ENCODE data around the gene TRPV2. TPM values are rescaled to one million over a fixed set of nuclear protein-coding genes. Genes with fewer than 3 reads are reported as not detected.

The TRPV2 gene
- total and polyA plus RNA-seq, 10 of the 15 experiments (the other 5 are each of a cell fraction or from before 2014, with no cell fraction given) = 8.9 to 94.4 (median 54.1) TPM

DNA sequence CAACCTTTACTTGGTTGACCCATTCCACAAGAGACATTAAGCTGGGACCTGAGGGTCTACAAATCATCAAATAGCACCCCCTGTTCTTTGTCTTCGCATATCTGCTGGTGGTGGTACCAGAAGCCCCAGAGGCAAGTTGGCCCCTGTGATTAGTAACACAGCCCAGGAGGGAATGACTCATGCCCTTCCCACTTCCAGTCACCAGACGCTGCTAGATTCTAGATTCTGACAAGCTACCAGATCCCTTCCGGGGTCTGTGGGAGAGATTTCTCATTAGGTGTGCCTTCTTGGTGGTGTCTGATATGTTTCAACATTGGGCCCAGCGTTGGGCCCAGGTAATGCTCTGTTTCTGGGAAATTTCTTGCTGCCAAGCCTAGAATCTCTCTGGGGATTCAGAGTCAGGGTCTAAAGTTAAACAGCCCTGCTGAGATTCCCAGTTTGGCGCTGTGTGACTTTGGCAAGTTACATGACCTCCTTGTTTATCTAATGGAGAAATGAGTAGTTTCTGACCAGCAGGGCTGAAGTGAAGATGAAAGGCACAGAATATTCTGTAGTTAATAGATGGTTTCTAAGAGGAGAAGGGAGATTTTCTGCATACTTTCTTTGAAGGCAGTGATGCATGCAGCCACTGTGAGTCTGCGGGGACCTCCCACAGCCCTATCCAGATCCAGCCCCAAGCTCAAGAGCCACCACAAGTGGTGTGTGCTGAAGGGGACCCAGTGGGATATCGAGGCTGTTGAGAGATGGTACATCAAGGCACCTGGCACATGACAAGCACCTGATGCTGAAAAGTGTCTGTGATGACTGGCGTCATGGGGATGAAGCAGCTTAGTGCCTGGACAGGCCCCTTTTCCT lies 3.9 kb downstream of the TRPV2 start (continued):
- TF ChIP-seq, protein P1, sequence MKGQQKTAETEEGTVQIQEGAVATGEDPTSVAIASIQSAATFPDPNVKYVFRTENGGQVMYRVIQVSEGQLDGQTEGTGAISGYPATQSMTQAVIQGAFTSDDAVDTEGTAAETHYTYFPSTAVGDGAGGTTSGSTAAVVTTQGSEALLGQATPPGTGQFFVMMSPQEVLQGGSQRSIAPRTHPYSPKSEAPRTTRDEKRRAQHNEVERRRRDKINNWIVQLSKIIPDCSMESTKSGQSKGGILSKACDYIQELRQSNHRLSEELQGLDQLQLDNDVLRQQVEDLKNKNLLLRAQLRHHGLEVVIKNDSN (IDR thresholded peaks at IDR 0.05; ENCODE audit: borderline replicate concordance, extremely low read length, insufficient read depth, low read depth, low read length) = no peak
- no peak for TF ChIP-seq JUND (IDR thresholded peaks at IDR 0.05; ENCODE audit: low read depth, low read length)
- no peak for TF ChIP-seq ZNF24 (IDR thresholded peaks at IDR 0.05)
- no peak for TF ChIP-seq ZSCAN29 (IDR thresholded peaks at IDR 0.05)
- TF ChIP-seq SPI1 (IDR thresholded peaks at IDR 0.05; ENCODE audit: borderline replicate concordance, insufficient read depth, low read depth, low read length) = peak; percentile 53; the same call in 1 of the 2 replicates
- TF ChIP-seq, protein P2, sequence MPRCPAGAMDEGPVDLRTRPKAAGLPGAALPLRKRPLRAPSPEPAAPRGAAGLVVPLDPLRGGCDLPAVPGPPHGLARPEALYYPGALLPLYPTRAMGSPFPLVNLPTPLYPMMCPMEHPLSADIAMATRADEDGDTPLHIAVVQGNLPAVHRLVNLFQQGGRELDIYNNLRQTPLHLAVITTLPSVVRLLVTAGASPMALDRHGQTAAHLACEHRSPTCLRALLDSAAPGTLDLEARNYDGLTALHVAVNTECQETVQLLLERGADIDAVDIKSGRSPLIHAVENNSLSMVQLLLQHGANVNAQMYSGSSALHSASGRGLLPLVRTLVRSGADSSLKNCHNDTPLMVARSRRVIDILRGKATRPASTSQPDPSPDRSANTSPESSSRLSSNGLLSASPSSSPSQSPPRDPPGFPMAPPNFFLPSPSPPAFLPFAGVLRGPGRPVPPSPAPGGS (IDR thresholded peaks at IDR 0.05; ENCODE audit: borderline replicate concordance, insufficient read depth, low read depth, low read length, poor library complexity, severe bottlenecking) = peak; percentile 58
- no peak for TF ChIP-seq EZH2 (IDR thresholded peaks at IDR 0.05; ENCODE audit: borderline replicate concordance, control insufficient read depth, low read depth, low read length)
- TF ChIP-seq, protein P3, sequence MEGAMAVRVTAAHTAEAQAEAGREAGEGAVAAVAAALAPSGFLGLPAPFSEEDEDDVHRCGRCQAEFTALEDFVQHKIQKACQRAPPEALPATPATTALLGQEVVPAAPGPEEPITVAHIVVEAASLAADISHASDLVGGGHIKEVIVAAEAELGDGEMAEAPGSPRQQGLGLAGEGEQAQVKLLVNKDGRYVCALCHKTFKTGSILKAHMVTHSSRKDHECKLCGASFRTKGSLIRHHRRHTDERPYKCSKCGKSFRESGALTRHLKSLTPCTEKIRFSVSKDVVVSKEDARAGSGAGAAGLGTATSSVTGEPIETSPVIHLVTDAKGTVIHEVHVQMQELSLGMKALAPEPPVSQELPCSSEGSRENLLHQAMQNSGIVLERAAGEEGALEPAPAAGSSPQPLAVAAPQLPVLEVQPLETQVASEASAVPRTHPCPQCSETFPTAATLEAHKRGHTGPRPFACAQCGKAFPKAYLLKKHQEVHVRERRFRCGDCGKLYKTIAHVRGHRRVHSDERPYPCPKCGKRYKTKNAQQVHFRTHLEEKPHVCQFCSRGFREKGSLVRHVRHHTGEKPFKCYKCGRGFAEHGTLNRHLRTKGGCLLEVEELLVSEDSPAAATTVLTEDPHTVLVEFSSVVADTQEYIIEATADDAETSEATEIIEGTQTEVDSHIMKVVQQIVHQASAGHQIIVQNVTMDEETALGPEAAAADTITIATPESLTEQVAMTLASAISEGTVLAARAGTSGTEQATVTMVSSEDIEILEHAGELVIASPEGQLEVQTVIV (IDR thresholded peaks at IDR 0.05; ENCODE audit: borderline replicate concordance, partially characterized antibody) = no peak
- no peak; the same call in 1 of the 2 replicates for TF ChIP-seq FOXM1 (IDR thresholded peaks at IDR 0.05; ENCODE audit: low read depth, low read length)
- TF ChIP-seq, protein P4, sequence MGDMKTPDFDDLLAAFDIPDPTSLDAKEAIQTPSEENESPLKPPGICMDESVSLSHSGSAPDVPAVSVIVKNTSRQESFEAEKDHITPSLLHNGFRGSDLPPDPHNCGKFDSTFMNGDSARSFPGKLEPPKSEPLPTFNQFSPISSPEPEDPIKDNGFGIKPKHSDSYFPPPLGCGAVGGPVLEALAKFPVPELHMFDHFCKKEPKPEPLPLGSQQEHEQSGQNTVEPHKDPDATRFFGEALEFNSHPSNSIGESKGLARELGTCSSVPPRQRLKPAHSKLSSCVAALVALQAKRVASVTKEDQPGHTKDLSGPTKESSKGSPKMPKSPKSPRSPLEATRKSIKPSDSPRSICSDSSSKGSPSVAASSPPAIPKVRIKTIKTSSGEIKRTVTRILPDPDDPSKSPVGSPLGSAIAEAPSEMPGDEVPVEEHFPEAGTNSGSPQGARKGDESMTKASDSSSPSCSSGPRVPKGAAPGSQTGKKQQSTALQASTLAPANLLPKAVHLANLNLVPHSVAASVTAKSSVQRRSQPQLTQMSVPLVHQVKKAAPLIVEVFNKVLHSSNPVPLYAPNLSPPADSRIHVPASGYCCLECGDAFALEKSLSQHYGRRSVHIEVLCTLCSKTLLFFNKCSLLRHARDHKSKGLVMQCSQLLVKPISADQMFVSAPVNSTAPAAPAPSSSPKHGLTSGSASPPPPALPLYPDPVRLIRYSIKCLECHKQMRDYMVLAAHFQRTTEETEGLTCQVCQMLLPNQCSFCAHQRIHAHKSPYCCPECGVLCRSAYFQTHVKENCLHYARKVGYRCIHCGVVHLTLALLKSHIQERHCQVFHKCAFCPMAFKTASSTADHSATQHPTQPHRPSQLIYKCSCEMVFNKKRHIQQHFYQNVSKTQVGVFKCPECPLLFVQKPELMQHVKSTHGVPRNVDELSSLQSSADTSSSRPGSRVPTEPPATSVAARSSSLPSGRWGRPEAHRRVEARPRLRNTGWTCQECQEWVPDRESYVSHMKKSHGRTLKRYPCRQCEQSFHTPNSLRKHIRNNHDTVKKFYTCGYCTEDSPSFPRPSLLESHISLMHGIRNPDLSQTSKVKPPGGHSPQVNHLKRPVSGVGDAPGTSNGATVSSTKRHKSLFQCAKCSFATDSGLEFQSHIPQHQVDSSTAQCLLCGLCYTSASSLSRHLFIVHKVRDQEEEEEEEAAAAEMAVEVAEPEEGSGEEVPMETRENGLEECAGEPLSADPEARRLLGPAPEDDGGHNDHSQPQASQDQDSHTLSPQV (IDR thresholded peaks at IDR 0.05) = no peak
- 0 out of 2 replicates have a peak, but pooled peaks have one; percentile 20 for TF ChIP-seq ZBED1 (IDR thresholded peaks at IDR 0.05; ENCODE audit: borderline replicate concordance)
- peak; percentile 48 for TF ChIP-seq POLR2A (IDR thresholded peaks at IDR 0.05; ENCODE audit: low read depth, low read length)
- no peak; a peak in 1 of 4 replicates for TF ChIP-seq ETV6 (conservative IDR thresholded peaks at IDR 0.05 in 1 of 2, IDR thresholded peaks at IDR 0.05 in 1 of 2; ENCODE audit: borderline replicate concordance in 1 of 2, low read depth in 1 of 2)
- TF ChIP-seq, protein P5, sequence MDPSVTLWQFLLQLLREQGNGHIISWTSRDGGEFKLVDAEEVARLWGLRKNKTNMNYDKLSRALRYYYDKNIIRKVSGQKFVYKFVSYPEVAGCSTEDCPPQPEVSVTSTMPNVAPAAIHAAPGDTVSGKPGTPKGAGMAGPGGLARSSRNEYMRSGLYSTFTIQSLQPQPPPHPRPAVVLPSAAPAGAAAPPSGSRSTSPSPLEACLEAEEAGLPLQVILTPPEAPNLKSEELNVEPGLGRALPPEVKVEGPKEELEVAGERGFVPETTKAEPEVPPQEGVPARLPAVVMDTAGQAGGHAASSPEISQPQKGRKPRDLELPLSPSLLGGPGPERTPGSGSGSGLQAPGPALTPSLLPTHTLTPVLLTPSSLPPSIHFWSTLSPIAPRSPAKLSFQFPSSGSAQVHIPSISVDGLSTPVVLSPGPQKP (IDR thresholded peaks at IDR 0.05; ENCODE audit: low read depth, low read length) = no peak
- TF ChIP-seq, protein P6, sequence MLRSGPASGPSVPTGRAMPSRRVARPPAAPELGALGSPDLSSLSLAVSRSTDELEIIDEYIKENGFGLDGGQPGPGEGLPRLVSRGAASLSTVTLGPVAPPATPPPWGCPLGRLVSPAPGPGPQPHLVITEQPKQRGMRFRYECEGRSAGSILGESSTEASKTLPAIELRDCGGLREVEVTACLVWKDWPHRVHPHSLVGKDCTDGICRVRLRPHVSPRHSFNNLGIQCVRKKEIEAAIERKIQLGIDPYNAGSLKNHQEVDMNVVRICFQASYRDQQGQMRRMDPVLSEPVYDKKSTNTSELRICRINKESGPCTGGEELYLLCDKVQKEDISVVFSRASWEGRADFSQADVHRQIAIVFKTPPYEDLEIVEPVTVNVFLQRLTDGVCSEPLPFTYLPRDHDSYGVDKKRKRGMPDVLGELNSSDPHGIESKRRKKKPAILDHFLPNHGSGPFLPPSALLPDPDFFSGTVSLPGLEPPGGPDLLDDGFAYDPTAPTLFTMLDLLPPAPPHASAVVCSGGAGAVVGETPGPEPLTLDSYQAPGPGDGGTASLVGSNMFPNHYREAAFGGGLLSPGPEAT (IDR thresholded peaks at IDR 0.05; ENCODE audit: low read depth) = 0 out of 2 replicates have a peak, but pooled peaks have one; percentile 33

Data from GM12878 (cell line).